ENCODE measurements around the gene MARCHF10. TPM values are rescaled to one million over a fixed set of nuclear protein-coding genes. Genes with fewer than 3 reads are reported as not detected.

MARCHF10 gene
- total RNA-seq, 2 experiments from 2014 or later, result not detected

GRCh38 chr17:62821189-62822079 is 13.3 kb upstream of the MARCHF10 start:
- no peaks in the 10 kb centered on the region for H4K20me1 ChIP-seq (ENCODE audit: insufficient read depth, low read length)
- POLR2A ChIA-PET, result interaction anchor here (0.6 to 0.7 kb wide), 2 partner anchors 11 to 17 kb away, joined by 3 to 5 read pairs; no protein-coding TSS in a partner anchor
- no peak for DNase-seq (ENCODE audit: low spot score)
- no peaks in the 10 kb centered on the region for H3K9me3 ChIP-seq (ENCODE audit: low read length)
- H3K4me1 ChIP-seq (ENCODE audit: insufficient read depth, low read length, poor library complexity, severe bottlenecking), result no peaks in the 10 kb centered on the region
- no peaks in the 10 kb centered on the region for H3K9me2 ChIP-seq (ENCODE audit: insufficient read depth, low read length)
- no peaks in the 10 kb centered on the region for H3K79me2 ChIP-seq (ENCODE audit: insufficient read depth, low read depth, low read length)
- H2AFZ ChIP-seq (ENCODE audit: low read length), result no peak overlapping the region
- H3K4me3 ChIP-seq (ENCODE audit: low read depth, low read length, poor library complexity, severe bottlenecking), result no peak overlapping the region
- intact Hi-C loops (cut with micrococcal nuclease; ENCODE audit: unreplicated experiment), result no loop called here
- TF ChIP-seq EZH2phosphoT487 (IDR thresholded peaks at IDR 0.05; ENCODE audit: borderline replicate concordance, low read depth, low read length) (no peak), CTCF (conservative IDR thresholded peaks at IDR 0.05; ENCODE audit: low read length) (no peak)
- H3K27ac ChIP-seq (ENCODE audit: low read depth, low read length, poor library complexity, severe bottlenecking), result no peak overlapping the region
- CTCF ChIA-PET (ENCODE audit: unreplicated experiment), result no interaction called here
- no peak overlapping the region for H3K4me2 ChIP-seq (ENCODE audit: low read length)
- no peaks in the 10 kb centered on the region for H3K36me3 ChIP-seq (ENCODE audit: insufficient read depth, low read length)
- no TSS peak for BruUV-seq (replicated peaks)

- no peak for TF ChIP-seq EZH2phosphoT487 (IDR thresholded peaks at IDR 0.05; ENCODE audit: borderline replicate concordance, low read depth, low read length)
- TF ChIP-seq CTCF (conservative IDR thresholded peaks at IDR 0.05; ENCODE audit: low read length), result no peak
- DNase-seq (ENCODE audit: low spot score), result no peak
- POLR2A ChIA-PET, result no interaction called here
- no peaks in the 10 kb centered on the region for H3K9me3 ChIP-seq (ENCODE audit: low read length)
- H3K79me2 ChIP-seq (ENCODE audit: insufficient read depth, low read depth, low read length), result no peaks in the 10 kb centered on the region
- H3K4me2 ChIP-seq (ENCODE audit: low read length), result no peak overlapping the region
- intact Hi-C loops (cut with micrococcal nuclease; ENCODE audit: unreplicated experiment), result no loop called here
- no peak overlapping the region for H2AFZ ChIP-seq (ENCODE audit: low read length)
- no peaks in the 10 kb centered on the region for H3K4me1 ChIP-seq (ENCODE audit: insufficient read depth, low read length, poor library complexity, severe bottlenecking)
- H3K36me3 ChIP-seq (ENCODE audit: insufficient read depth, low read length), result no peaks in the 10 kb centered on the region
- H3K27ac ChIP-seq (ENCODE audit: low read depth, low read length, poor library complexity, severe bottlenecking), result no peak overlapping the region
- CTCF ChIA-PET (ENCODE audit: unreplicated experiment), result no interaction called here
- no peaks in the 10 kb centered on the region for H3K9me2 ChIP-seq (ENCODE audit: insufficient read depth, low read length)
- no peaks in the 10 kb centered on the region for H4K20me1 ChIP-seq (ENCODE audit: insufficient read depth, low read length)
- BruUV-seq (replicated peaks), result no TSS peak
- no peak overlapping the region for H3K4me3 ChIP-seq (ENCODE audit: low read depth, low read length, poor library complexity, severe bottlenecking)
Measured at GRCh38 chr17:62819511-62820221, 11.6 kb upstream of the MARCHF10 start.
